Heart left ventricle (tissue), 16 donors: ENCODE data around the gene WIPF2. TPM values are rescaled to one million over a fixed set of nuclear protein-coding genes. Genes with fewer than 3 reads are reported as not detected.

Experiments used
- ATAC-seq, 4 donors: fragments of 200-7000 bp; cut with Tn5 transposase; one replicate each; pipeline ENCODE4 v1.9.1; 2020 to 2022; ENCODE audit warnings: moderate library complexity in 4 of 4, mild to moderate bottlenecking in 3 of 4, moderate number of reproducible peaks in 1 of 4
- DNase-seq, 5 donors: peaks; one replicate each; pipeline ENCODE4 v3.0.0-alpha.2; 2020
- H3K27ac ChIP-seq, 12 donors: fragments of 200-600 bp; sonication (generic) in 4 of 12; one replicate each; pipeline versions ENCODE4 v1.5.0 to v1.8.0; 2016 to 2022; ENCODE audit warnings: mild to moderate bottlenecking in 2 of 12
- H3K27me3 ChIP-seq, 9 donors: fragments of 200-600 bp; sonication (generic) in 2 of 9; one replicate each; pipeline versions ENCODE4 v1.5.1 to v1.8.0; 2016 to 2022; ENCODE audit warnings: mild to moderate bottlenecking in 3 of 9
- H3K36me3 ChIP-seq, 9 donors: fragments of 200-600 bp; sonication (generic) in 2 of 9; one replicate each; pipeline versions ENCODE4 v1.5.0 to v1.8.0; 2018 to 2022; ENCODE audit warnings: mild to moderate bottlenecking in 2 of 9
- H3K4me1 ChIP-seq, 12 donors: fragments of 200-600 bp; sonication (generic) in 4 of 12; one replicate each; pipeline versions ENCODE4 v1.5.0 to v1.8.0; 2016 to 2022; ENCODE audit warnings: mild to moderate bottlenecking in 3 of 12
- H3K4me3 ChIP-seq, 12 donors: fragments of 200-600 bp; sonication (generic) in 4 of 12; one replicate each; pipeline versions ENCODE4 v1.5.0 to v1.8.0; 2017 to 2022; ENCODE audit warnings: mild to moderate bottlenecking in 9 of 12, moderate library complexity in 4 of 12
- H3K9me3 ChIP-seq, 12 donors: fragments of 200-600 bp; sonication (generic) in 4 of 12; one replicate each; pipeline versions ENCODE4 v1.5.0 to v1.8.0; 2016 to 2022; ENCODE audit warnings: mild to moderate bottlenecking in 1 of 12
- POLR2A ChIP-seq, 2 donors: fragments of 450-650 bp; IDR thresholded peaks; one replicate each; pipeline ENCODE4 v1.6.1; 2017; ENCODE audit warnings: antibody characterized with exemption in 2 of 2, mild to moderate bottlenecking in 2 of 2, moderate library complexity in 2 of 2
- WGBS, 4 donors: extraction: QIAGEN DNeasy Blood & Tissue Kit in 2 of 4; methylation state at CpG; one replicate each; pipeline versions ENCODE4 v1.1.5 to v1.1.7; 2013 to 2018; 5-methylcytosine and 5-hydroxymethylcytosine counted together
- intact Hi-C, 10 donors: fragments of 100-400 bp; cut with DNase I; formaldehyde crosslinking; loops; one replicate each; pipeline versions ENCODE4 v1.11.1 to v1.14.2; 2022
- polyA plus RNA-seq, 2 donors: library from polyadenylated mRNA; stranded (reverse); fragments of 200-250 nt; gene quantifications; one replicate each; pipeline ENCODE4 v1.2.3, GENCODE V29; 2013
- total RNA-seq, 9 donors: library from RNA; depleted of rRNA in 2 of 9; stranded (reverse); fragments of >200 nt in 2 of 9; fragmentation: NEBNext Ultra II Directional in 3 of 9; extraction: Animal tissue kit (Norgen Biotek cat#: 25700) in 3 of 9; gene quantifications; one replicate each; pipeline versions ENCODE4 v1.1.0 to v1.2.4, GENCODE V29; 2016 to 2023
- TF ChIP-seq, protein P1 (sequence below), 12 donors: fragments of 200-600 bp; sonication (generic) in 4 of 12; IDR thresholded peaks; one replicate each; pipeline versions ENCODE4 v1.5.0 to v1.8.0; 2018 to 2022; ENCODE audit warnings: antibody characterized with exemption in 12 of 12, mild to moderate bottlenecking in 5 of 12
- donor health status: ischemic (EF 13 %, LVEDD 7.1; RV severe dilation, severe dysfunction).
- donor health status: healthy with polysubstance abuse.
- donor health status: DM: no; HTN: yes; CAD: no.
- donor health status: DM: no; HTN: no; CAD: no.
- donor health status: ischemic (EF 25% LVEDD 6.9; RV normal size, moderate dysfunction).
- donor health status: ischemic (EF 25% LVEDD 5.7; RV mildly dilated, moderate dysfunction).
- donor health status: healthy.
- donor health status: DM: yes; HTN: yes; CAD: no.
- donor health status: ischemic (EF 35%, LVEDD 5.7; RV mildly dilated, moderate dysfunction).
- donor health status: nonischemic (EF 11% LVEDD 7.7; RV severe dilation, severe dysfunction).
- donor health status: DM: yes; HTN: yes; CAD: no.
- donor health status: PGD.
- donor health status: ischemic (EF 29% LVEDD 5.4; RV normal size, mild dysfunction).
- donor health status: nonischemic (EF 23%, LVEDD 6.1; RV moderate dilation, normal function).

WIPF2 gene
- total and polyA plus RNA-seq, 11 donors: 6.6 to 17.6 (median 11.2) TPM

DNA sequence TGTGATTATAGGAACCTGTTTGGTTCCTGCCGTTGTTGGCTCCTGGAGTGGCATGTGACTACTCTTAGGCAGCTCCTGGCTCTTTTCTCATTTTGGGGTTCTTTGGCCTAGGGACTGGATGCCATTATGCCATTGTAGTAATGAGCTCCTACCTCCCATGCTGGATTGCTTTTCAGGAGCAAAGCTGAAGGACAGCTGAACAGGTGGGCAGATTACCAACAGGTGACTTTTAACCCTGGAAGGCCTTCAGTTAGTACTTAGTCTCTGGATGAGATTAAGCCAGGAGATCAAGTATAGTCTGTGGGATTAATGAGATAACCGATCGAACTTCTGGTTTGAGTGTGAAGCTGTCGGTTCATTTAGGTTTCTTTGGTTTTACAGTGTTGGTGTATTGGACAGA lies 25.2 kb downstream of the WIPF2 start:
- TF ChIP-seq, protein P1, sequence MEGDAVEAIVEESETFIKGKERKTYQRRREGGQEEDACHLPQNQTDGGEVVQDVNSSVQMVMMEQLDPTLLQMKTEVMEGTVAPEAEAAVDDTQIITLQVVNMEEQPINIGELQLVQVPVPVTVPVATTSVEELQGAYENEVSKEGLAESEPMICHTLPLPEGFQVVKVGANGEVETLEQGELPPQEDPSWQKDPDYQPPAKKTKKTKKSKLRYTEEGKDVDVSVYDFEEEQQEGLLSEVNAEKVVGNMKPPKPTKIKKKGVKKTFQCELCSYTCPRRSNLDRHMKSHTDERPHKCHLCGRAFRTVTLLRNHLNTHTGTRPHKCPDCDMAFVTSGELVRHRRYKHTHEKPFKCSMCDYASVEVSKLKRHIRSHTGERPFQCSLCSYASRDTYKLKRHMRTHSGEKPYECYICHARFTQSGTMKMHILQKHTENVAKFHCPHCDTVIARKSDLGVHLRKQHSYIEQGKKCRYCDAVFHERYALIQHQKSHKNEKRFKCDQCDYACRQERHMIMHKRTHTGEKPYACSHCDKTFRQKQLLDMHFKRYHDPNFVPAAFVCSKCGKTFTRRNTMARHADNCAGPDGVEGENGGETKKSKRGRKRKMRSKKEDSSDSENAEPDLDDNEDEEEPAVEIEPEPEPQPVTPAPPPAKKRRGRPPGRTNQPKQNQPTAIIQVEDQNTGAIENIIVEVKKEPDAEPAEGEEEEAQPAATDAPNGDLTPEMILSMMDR (IDR thresholded peaks at IDR 0.05): no peak
- TF ChIP-seq POLR2A (IDR thresholded peaks at IDR 0.05): no peak
- DNase-seq: no peak
- Histone ChIP-seq H3K9me3 (no peaks in the 10 kb centered on the region), H3K36me3 (peaks cover 0 to 7% (median 0%) of the 10 kb centered on the region in 9 donors), H3K4me1 (peaks cover 0 to 50% (median 8%) of the 10 kb centered on the region in 12 donors), H3K27ac (no peak overlapping the region), H3K27me3 (no peaks in the 10 kb centered on the region), H3K4me3 (no peak overlapping the region)
- no peak for ATAC-seq
- 78 to 85% (median 81%) methylated on average over 4 of the region's 4 CpGs for WGBS, 4 donors
- intact Hi-C loops: no loop called here

DNA sequence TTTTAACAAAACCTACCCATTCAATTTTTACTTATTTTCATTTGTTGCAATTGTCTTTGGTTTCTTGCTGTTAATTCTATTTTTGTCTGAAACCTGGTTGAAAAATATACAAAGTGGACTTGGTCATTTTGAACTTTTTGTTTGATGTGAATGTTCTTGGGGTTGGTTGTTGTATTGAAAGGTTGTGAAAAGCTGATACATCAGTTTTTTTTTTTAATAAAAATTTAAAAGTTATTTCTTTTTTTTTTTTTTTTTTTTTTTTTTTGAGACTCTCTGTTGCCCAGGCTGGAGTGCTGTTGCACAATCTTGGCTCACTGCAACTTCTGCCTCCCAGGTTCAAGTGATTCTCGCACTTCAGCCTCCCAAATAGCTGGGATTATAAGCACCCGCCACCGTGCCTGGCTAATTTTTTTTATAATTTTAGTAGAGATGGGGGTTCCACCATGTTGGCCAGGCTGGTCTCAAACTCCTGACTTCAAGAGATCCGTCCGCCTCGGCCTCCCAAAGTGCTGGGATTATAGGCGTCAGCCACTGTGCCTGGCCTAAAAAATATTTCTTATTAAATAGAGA lies 28.9 kb downstream of the WIPF2 start:
- Histone ChIP-seq H3K27ac (no peak overlapping the region), H3K9me3 (no peaks in the 10 kb centered on the region), H3K27me3 (no peaks in the 10 kb centered on the region), H3K36me3 (no peaks in the 10 kb centered on the region), H3K4me3 (no peak overlapping the region), H3K4me1 (peaks cover 0 to 43% (median 16%) of the 10 kb centered on the region in 12 donors)
- DNase-seq: no peak
- intact Hi-C loops: loop anchor here in 1 of 10 donors (5.0 kb wide), 1 partner anchor 34 kb away; no protein-coding TSS in a partner anchor
- TF ChIP-seq, protein P1 (IDR thresholded peaks at IDR 0.05): no peak
- TF ChIP-seq POLR2A (IDR thresholded peaks at IDR 0.05): no peak
- no peak for ATAC-seq
- WGBS, 4 donors: 80 to 91% (median 85%) methylated on average over 7 of the region's 7 CpGs

DNA sequence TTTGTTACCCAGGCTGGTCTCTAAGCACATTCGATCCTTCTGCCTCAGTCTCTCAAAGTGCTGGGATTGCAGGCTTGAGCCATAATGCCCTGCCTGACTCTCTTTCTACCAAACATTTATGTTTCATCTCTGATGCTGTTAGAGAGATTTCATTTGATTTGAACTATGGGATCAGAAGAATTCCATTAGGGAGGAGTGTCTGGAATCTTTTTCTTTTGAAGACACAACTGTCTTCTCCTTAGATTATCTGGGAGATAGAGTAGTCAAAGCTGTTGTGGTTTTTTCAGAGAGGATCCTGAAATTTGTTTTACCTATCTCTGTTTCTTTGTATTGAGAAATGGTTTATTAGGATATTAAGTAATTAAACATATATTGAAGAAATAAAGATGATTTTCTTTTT lies 29.4 kb downstream of the WIPF2 start:
- Histone ChIP-seq H3K27me3 (no peaks in the 10 kb centered on the region), H3K4me3 (no peak overlapping the region), H3K36me3 (no peaks in the 10 kb centered on the region), H3K27ac (no peak overlapping the region), H3K4me1 (peaks cover 0 to 40% (median 16%) of the 10 kb centered on the region in 12 donors), H3K9me3 (no peaks in the 10 kb centered on the region)
- TF ChIP-seq POLR2A (IDR thresholded peaks at IDR 0.05): no peak
- TF ChIP-seq, protein P1 (IDR thresholded peaks at IDR 0.05): no peak
- 95 to 100% (median 96%) methylated on average over 1 of the region's 1 CpG for WGBS, 4 donors
- intact Hi-C loops: loop anchor here in 1 of 10 donors (5.0 kb wide), 1 partner anchor 34 kb away; no protein-coding TSS in a partner anchor
- ATAC-seq: no peak
- no peak for DNase-seq

DNA sequence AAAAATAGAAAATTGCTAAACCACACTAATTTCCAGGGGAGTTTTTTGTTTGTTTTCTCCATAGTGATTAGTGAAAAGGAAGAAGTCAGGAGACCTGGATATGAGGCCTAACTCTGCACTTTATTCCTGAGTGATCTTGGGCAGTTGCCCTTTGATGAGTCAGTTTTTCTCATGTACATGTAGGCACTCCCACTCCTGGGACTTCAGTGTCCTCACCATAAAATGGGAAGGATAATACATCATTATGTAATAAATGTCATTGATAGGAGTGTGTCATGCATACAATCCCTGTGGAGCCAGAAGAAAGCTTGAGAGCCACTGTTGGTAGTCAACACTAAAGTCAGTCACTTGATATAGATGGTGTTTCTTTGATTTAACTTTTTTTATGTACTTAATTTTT lies 32.5 kb downstream of the WIPF2 start:
- ATAC-seq: peak in 3 of 4 donors; percentile 72 to 88 (median 83)
- H3K4me3 ChIP-seq: no peak overlapping the region
- peaks cover 0 to 35% (median 12%) of the 10 kb centered on the region in 12 donors for H3K4me1 ChIP-seq
- intact Hi-C loops: no loop called here
- no peaks in the 10 kb centered on the region for H3K9me3 ChIP-seq
- no peaks in the 10 kb centered on the region for H3K27me3 ChIP-seq
- no peak for DNase-seq
- peak overlapping the region in 1 of 12 donors; percentile 32 for H3K27ac ChIP-seq
- TF ChIP-seq POLR2A (IDR thresholded peaks at IDR 0.05): no peak
- TF ChIP-seq, protein P1 (IDR thresholded peaks at IDR 0.05): no peak
- H3K36me3 ChIP-seq: peaks cover 0 to 12% (median 5%) of the 10 kb centered on the region in 9 donors
